ENCODE data around the gene DTNB.
"Not testable (repeated sequence)": the region's sequence is repeated elsewhere in the genome, so short reads cannot be mapped to it uniquely, and the experiment has no call there.

DTNB gene

GRCh38 chr2:25673300-25674076, at the start of gene DTNB:
DTNB (minus strand) TSS chr2:25673577; CDS start chr2:25652660, 20,917 bp downstream.
- DNase-seq (ENCODE audit: low read depth), result peak; percentile 78

- no peak for DNase-seq (ENCODE audit: low read depth)
Measured at GRCh38 chr2:25722224-25722623, 48.8 kb upstream of the DTNB start.

DNA sequence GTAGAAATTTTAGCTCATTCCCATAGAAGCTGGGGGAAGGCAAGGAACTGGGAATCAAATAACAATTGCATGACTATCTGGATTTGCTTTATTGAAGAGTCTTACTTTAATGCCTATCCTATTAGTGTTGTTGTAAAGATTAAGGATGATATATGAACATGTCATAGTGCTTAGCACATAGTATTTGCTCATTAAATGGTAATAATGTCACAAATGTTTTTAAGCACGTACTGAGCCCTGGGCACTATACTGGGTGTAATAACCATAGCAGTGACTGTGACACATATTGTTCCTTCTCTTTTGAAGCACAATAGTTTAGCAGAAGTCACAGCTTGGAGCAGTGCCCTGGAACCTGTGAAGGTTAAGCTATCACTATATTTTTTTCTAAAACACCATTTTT, 47.2 kb upstream of the DTNB start:
- DNase-seq (ENCODE audit: low read depth), result no peak

DNA sequence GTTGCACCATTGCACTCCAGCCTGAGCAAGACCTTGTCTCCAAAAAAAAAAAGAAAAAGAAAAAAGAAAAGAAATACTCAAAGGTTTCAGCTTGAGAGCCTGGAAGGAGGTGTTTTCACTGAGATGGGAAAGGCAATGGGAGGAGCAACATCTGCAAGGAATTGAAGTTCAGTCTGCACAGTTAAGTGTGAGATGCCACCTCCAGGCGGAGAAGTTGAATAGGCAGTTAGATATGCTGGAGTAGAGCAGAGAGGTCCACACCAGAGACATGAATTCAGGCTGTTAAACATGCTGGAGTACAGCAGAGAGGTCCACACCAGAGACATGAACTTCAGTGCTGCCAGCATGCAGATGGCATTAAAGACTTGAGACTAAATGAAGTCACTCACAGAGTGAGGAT, 41.4 kb upstream of the DTNB start:
- no peak for DNase-seq (ENCODE audit: low read depth)

DNA sequence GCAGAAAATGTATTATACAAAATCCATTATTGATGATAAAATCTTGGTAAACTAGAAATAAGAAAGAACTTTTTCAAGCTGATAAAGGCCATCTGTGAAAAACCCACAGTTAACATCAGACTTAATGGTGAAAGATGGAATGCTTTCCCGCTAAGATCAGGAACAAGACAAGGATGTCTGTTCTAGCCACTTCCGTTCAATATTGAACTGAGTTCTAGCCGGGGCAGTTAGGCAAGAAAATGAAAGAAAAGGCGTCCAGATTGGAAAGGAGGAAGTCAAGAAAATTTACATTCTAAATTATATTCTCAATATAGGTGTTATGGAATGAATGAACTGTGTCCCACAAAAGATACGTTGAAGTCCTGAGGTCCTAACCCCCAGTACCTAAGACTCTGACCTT, 39.1 kb upstream of the DTNB start:
- DNase-seq (ENCODE audit: low read depth), result no peak

GRCh38 chr2:25711675-25712354, 38.4 kb upstream of the DTNB start:
- no peak for DNase-seq (ENCODE audit: low read depth)

GRCh38 chr2:25710750-25711149, 37.4 kb upstream of the DTNB start:
- DNase-seq (ENCODE audit: low read depth), result no peak

DNA sequence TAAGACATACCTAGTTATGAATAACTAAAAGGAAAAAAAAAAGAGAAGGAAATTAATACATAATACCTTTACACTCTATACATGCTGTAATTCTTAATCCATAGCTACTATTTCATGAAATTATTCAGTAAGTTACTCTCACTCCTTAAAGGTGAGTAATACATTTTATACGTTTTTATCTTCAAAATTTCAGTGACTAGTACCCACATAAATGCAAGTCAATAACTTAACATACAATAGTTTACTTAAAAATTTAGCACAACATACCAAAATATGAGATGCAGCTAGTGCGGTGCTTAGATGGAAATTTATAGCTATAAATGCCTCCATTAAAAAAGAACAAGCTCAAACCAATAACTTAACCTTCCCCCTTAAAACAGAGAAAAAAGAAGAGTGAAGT, 36.0 kb upstream of the DTNB start:
- DNase-seq (ENCODE audit: low read depth), result no peak

DNA sequence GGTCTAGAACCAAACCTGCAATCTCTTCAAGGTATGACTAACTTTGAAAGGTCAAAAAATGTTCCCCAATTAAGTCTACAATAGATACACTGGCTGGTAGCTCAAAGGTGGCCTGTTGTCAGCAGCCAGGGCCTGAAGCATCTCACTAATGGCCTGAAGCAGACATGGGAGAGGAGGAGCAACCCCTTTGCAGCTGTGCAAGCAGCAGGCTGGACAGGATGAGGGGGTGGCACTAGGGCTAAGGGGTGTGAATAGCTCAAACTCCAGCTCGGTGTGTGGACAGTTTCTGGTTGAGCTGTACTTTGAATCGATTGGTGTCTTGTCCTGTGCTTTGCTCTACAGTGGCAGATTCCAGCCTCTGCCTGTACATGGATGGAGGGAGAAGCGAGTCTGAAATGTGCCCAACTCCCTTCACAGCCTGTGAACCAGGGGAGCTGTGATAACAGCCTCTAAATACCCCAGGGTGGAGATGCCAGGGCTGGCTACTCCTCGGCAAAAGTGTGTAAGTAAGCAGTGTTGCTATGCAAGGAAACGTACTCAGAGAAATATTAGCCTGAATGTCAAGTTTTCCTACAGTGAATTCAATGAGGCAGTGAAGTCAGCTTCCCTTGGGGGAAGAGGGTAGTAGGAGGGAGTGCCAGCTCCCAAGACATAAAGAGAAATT, 34.7 kb upstream of the DTNB start:
- DNase-seq (ENCODE audit: low read depth), result no peak

DNA sequence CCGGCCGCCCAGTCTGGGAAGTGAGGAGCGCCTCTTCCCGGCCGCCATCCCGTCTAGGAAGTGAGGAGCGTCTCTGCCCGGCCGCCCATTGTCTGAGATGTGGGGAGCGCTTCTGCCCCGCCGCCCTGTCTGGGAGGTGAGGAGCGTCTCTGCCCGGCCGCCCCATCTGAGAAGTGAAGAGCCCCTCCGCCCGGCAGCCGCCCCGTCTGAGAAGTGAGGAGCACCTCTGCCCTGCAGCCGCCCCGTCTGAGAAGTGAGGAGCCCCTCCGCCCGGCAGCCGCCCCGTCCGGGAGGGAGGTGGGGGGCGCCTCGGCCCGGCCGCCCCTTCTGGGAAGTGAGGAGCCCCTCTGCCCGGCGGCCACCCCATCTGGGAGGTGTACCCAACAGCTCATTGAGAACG, 32.2 kb upstream of the DTNB start:
- not testable (repeated sequence) for DNase-seq (ENCODE audit: low read depth)

- no peak for DNase-seq (ENCODE audit: low read depth)
Measured at GRCh38 chr2:25701801-25702200, 28.4 kb upstream of the DTNB start.

GRCh38 chr2:25700221-25700660, 26.9 kb upstream of the DTNB start:
- no peak for DNase-seq (ENCODE audit: low read depth)

GRCh38 chr2:25699216-25699615, 25.8 kb upstream of the DTNB start:
- no peak for DNase-seq (ENCODE audit: low read depth)

DNA sequence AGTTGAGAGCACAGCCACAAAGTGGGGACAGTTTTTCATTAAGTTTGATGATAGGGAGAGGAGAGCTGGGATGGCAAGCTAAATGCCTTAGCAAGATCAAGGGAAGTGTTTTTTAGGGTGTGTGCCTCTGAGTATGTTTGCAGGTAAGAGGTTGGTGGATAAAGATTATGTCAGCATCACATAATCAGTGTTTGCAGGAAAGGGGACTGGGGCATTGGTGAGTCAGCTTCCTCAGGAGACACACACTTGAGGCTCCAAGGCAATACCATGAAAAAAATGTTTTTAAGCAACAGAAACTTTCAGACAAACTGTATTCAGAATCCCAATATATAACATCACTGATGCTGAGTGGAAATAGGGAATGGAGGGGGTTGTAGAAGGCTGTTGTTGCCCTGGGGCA, 25.4 kb upstream of the DTNB start:
- DNase-seq (ENCODE audit: low read depth), result no peak

DNA sequence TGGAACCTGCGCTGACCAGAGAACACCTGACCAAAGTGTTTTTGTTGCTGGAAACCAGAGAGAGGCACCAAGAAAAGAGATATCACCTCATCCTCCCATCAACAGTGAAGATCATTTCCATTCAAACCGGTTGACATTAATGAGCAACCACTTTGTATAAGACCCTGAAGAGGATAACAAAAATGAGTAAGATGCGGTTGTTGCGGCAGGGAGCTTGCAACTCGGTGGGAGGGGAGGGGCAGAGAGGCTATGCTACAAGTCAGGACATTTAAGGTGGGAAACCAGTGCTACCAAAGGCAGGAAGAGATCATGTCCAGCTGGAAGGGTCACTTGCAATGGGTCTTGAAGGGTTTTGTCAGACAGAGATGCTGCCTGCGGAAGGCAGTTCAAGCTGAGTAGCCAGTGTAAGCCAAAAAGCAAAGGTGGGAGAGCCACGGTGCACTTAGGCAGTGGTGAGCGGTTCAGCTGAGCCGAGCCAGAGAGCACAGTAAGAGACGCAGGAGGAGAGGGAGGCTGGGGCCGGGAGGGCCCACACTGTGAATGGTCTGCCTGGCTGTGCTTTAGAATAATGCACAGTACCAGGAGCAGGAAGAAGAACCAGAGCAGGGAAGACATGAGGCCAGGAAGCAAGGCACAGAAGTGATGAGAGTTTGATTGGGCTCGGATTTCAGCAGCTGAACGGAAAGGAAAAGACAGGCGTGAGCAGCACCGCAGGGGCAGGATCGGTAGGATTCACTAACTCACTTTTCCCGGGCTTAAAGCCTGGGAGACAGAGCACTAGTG, 24.4 kb upstream of the DTNB start:
- no peak for DNase-seq (ENCODE audit: low read depth)

- DNase-seq (ENCODE audit: low read depth), result no peak
Measured at GRCh38 chr2:25692737-25693445, 19.5 kb upstream of the DTNB start.

GRCh38 chr2:25692143-25692542, 18.8 kb upstream of the DTNB start:
- no peak for DNase-seq (ENCODE audit: low read depth)

DNA sequence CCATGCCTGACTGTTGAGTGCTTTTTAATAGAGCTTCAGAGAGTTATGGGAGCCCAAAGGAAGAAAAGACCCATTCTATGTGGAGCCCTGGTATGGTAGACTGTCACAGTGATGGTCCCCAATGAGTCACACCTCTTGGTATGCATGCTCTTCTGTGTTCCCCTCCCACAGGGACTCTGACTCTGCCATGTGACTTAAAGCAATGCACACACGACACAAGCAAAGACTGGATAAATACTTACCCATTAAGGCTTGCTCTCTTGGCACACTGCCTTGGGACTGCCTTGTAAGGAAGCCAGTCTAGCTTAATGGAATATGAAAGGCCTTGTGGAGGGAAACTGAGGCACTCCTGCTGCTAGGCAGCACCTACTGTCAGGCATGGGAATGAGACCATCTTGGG, 16.7 kb upstream of the DTNB start:
- no peak for DNase-seq (ENCODE audit: low read depth)

DNA sequence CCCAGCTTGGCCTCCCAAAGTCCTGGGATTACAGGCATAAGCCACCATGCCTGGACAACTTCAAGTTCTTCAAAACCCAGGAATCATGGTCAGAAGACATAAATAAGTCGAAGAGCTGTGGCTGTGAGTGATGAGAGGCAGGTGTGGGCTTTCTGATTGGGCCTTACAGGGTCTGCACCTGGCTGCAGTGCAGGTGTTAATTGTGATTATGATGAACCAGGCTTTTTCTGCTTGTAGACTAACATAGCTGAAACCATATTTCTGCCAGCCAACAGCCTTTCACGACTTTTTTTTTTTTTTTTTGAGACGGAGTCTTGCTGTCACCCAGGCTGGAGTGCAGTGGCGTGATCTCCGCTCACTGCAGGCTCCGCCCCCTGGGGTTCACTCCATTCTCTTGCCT, 14.9 kb upstream of the DTNB start:
- DNase-seq (ENCODE audit: low read depth), result no peak

- DNase-seq (ENCODE audit: low read depth), result no peak
Measured at GRCh38 chr2:25685741-25686140, 12.4 kb upstream of the DTNB start.

GRCh38 chr2:25684577-25685473, 11.4 kb upstream of the DTNB start:
- DNase-seq (ENCODE audit: low read depth), result no peak
